ENCODE results near the gene DNAH1.
"Not testable (repeated sequence)": the region's sequence is repeated elsewhere in the genome, so short reads cannot be mapped to it uniquely, and the experiment has no call there.

The DNAH1 gene

DNA sequence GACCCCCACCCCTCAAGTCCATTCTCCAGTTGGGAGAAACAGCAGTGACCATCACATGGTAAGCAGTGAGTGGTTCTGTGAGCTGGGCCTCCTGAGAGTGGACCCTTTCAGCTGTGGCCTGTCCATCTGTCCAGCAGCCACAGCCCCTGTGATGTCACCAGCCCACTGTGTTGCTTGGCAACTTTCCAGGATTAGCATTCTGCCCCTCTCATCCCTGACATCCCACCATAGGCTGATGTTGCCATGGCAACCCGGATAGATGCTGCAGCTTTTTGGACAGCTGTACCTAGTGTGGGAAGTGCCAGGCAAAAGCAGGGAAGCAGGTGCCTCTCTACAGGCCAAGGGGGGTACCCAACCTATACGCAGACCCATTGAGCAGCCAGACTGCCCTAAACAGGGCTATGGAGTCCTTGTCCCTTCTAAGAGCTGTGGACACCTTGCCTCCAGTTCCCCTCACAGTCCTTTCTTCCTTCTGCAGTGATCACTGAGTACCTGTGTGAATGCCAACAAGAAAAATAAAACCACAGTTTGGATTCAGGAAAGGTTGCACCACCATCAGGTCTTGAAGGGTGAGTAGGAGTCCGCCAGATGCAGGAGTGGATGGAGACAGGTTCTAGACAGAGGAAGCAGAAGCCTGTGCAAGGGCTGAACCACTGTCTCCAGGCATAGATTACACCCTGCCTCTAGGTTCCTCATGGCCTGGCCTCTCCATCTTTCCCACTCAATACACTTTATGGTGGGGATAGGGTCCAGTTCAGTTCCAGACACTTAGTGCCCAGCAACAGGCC, at the start of gene DNAH1:
DNAH1 (plus strand) TSS at position 343 of the 788 bp plus-strand sequence. CDS start 6,124 bp downstream, outside the sequence.
- Histone ChIP-seq H3K9ac (ENCODE audit: low read depth, low read length) (no peak within 1 kb of the TSS), H3K36me3 (ENCODE audit: control insufficient read depth, insufficient read depth, low read length) (no peaks in the 10 kb centered on the region), H3K4me1 (ENCODE audit: control insufficient read depth, insufficient read depth, low read length) (no peaks in the 10 kb centered on the region), H3K9me3 (ENCODE audit: control insufficient read depth, insufficient read depth, low read length) (no peaks in the 10 kb centered on the region), H3K27me3 (ENCODE audit: control insufficient read depth, insufficient read depth, low read length) (peaks cover 11% of the 10 kb centered on the region), H3K27ac (ENCODE audit: low read depth, low read length) (no peak within 1 kb of the TSS), H3K4me3 (ENCODE audit: low read depth, low read length) (peak within 1 kb of the TSS; percentile 51)

DNA sequence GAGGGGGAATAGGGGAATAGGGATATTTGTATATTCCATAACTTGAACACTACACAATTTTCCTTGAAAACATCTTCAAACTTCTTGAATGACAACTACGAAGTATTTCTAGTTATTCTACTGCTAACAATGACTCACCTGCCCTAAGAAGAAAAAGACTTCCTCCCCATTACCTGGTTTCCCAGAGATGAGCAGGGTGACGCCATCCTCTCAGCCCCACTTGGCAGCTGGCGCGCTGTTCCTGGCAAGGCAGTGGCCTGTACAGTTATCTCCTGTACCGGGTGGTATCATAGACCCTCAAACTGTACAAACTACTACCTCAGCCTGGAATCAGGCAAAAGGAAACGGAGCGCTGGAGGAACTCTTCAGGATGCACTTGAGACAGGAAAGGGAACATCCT, 48.1 kb upstream of the DNAH1 start:
- Histone ChIP-seq H3K27ac (ENCODE audit: low read depth, low read length) (no peak overlapping the region), H3K9me3 (ENCODE audit: control insufficient read depth, insufficient read depth, low read length) (no peaks in the 10 kb centered on the region), H3K36me3 (ENCODE audit: control insufficient read depth, insufficient read depth, low read length) (peaks cover 93% of the 10 kb centered on the region), H3K27me3 (ENCODE audit: control insufficient read depth, insufficient read depth, low read length) (no peaks in the 10 kb centered on the region), H3K4me1 (ENCODE audit: control insufficient read depth, insufficient read depth, low read length) (no peaks in the 10 kb centered on the region), H3K4me3 (ENCODE audit: low read depth, low read length) (no peak overlapping the region), H3K9ac (ENCODE audit: low read depth, low read length) (no peak overlapping the region)

DNA sequence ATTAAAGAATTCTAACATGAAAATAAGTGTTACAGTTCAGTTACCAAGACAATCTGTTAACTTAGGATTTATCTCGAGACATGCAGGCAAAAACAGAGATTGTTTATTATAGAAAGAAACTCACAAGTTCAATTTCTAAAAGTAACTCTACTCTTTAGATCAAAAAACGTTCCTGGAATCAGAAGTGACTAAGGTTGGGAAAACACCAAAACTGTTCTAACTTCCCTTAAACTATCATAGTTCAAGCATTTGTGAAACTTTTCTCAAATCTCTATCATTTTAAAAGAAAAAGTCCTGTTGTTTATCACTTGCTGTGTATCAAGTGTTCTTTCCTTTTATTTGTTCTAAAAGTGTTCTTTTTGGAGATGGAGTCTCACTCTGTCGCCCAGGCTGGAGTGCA, 46.3 kb upstream of the DNAH1 start:
- H3K36me3 ChIP-seq (ENCODE audit: control insufficient read depth, insufficient read depth, low read length), result peaks cover 89% of the 10 kb centered on the region
- H3K4me3 ChIP-seq (ENCODE audit: low read depth, low read length), result no peak overlapping the region

DNA sequence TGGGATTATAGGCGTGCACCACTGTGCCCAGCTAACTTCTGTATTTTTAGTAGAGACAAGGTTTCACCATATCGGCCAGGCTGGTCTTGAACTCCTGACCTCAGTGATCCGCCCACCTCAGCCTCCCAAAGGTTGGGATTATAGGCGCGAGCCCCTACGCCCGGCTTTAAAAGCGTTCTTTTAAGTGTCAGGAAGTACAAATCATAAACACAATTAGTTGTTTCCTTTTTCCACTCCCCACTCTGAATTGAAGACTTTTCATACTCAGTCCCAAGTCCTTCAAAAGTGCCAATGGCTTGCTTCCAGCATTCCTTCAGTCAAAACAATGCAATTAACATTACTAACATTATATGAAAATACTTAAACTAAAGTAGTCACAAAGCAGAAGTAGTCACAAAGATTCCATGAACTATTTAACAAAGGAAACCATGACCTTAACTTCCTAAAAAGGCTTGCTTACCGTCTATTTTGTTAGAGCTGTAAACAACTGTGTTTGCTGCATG, 45.8 kb upstream of the DNAH1 start:
- Histone ChIP-seq H3K36me3 (ENCODE audit: control insufficient read depth, insufficient read depth, low read length) (peaks cover 83% of the 10 kb centered on the region), H3K27me3 (ENCODE audit: control insufficient read depth, insufficient read depth, low read length) (no peaks in the 10 kb centered on the region), H3K4me3 (ENCODE audit: low read depth, low read length) (no peak overlapping the region), H3K4me1 (ENCODE audit: control insufficient read depth, insufficient read depth, low read length) (no peaks in the 10 kb centered on the region), H3K27ac (ENCODE audit: low read depth, low read length) (no peak overlapping the region), H3K9ac (ENCODE audit: low read depth, low read length) (no peak overlapping the region), H3K9me3 (ENCODE audit: control insufficient read depth, insufficient read depth, low read length) (no peaks in the 10 kb centered on the region)

More for the DNA sequence above, 46.3 kb upstream of the DNAH1 start:
- Histone ChIP-seq H3K9me3 (ENCODE audit: control insufficient read depth, insufficient read depth, low read length) (no peaks in the 10 kb centered on the region), H3K27ac (ENCODE audit: low read depth, low read length) (no peak overlapping the region), H3K9ac (ENCODE audit: low read depth, low read length) (no peak overlapping the region), H3K4me1 (ENCODE audit: control insufficient read depth, insufficient read depth, low read length) (no peaks in the 10 kb centered on the region), H3K27me3 (ENCODE audit: control insufficient read depth, insufficient read depth, low read length) (no peaks in the 10 kb centered on the region)

DNA sequence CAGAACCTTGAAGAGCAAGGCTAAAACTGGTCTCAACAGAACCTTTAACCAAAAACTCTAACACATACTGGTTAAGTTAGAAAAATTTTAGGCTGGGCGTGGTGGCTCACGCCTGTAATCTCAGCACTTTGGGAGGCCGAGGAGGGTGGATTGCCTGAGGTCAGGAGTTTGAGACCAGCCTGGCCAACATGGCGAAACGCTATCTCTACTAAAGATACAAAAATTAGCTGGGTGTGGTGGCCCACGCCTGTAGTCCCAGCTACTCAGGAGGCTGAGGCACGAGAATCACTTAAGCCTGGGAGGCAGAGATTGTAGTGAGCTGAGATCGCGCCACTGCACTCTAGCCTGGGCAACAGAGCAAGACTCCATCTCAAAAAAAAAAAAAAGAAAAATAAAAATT, 43.9 kb upstream of the DNAH1 start:
- H3K27ac ChIP-seq (ENCODE audit: low read depth, low read length); H3K9ac ChIP-seq (ENCODE audit: low read depth, low read length); H3K4me3 ChIP-seq (ENCODE audit: low read depth, low read length); H3K27me3 ChIP-seq (ENCODE audit: control insufficient read depth, insufficient read depth, low read length); H3K4me1 ChIP-seq (ENCODE audit: control insufficient read depth, insufficient read depth, low read length); H3K9me3 ChIP-seq (ENCODE audit: control insufficient read depth, insufficient read depth, low read length): not testable (repeated sequence)
- H3K36me3 ChIP-seq (ENCODE audit: control insufficient read depth, insufficient read depth, low read length), result peaks cover 65% of the 10 kb centered on the region

DNA sequence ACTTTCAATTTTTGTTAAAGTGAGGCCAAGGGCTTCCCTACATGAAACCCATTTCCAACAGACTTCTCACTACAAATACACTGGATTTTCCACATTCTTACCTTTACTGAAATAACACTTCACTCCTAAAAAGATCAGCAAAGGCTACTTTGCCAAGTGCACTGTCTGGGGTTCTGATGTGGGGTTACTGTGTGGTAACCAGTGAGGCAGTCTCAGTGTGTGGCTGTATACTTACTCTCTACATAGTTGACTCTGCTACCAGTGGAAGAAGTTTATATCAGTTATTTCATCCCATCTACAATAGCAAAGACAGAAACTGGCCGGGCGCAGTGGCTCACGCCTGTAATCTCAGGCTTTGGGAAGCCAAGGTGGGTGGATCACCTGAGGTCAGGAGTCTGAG, 43.3 kb upstream of the DNAH1 start:
- Histone ChIP-seq H3K36me3 (ENCODE audit: control insufficient read depth, insufficient read depth, low read length) (peaks cover 58% of the 10 kb centered on the region), H3K4me3 (ENCODE audit: low read depth, low read length) (no peak overlapping the region), H3K4me1 (ENCODE audit: control insufficient read depth, insufficient read depth, low read length) (no peaks in the 10 kb centered on the region), H3K27me3 (ENCODE audit: control insufficient read depth, insufficient read depth, low read length) (no peaks in the 10 kb centered on the region), H3K9ac (ENCODE audit: low read depth, low read length) (no peak overlapping the region), H3K27ac (ENCODE audit: low read depth, low read length) (no peak overlapping the region), H3K9me3 (ENCODE audit: control insufficient read depth, insufficient read depth, low read length) (no peaks in the 10 kb centered on the region)

DNA sequence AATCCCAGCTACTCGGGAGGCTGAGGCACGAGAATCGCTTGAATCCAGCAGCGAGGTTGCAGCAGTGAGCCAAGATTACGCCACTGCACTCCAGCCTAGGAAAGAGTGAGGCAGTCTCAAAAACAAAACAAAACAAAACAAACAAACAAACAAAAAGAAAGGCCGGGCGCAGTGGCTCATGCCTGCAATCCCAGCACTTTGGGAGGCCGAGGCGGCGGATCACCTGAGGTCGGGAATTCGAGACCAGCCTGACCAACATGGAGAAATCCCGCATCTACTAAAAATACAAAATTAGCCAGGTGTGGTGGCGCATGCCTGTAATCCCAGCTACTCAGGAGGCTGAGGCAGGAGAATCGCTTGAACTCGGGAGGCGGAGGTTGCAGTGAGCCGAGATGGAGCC, 41.3 kb upstream of the DNAH1 start:
- not testable (repeated sequence) for H3K9me3 ChIP-seq (ENCODE audit: control insufficient read depth, insufficient read depth, low read length); H3K4me1 ChIP-seq (ENCODE audit: control insufficient read depth, insufficient read depth, low read length); H3K27ac ChIP-seq (ENCODE audit: low read depth, low read length); H3K4me3 ChIP-seq (ENCODE audit: low read depth, low read length); H3K9ac ChIP-seq (ENCODE audit: low read depth, low read length); H3K27me3 ChIP-seq (ENCODE audit: control insufficient read depth, insufficient read depth, low read length)
- H3K36me3 ChIP-seq (ENCODE audit: control insufficient read depth, insufficient read depth, low read length), result peaks cover 40% of the 10 kb centered on the region

DNA sequence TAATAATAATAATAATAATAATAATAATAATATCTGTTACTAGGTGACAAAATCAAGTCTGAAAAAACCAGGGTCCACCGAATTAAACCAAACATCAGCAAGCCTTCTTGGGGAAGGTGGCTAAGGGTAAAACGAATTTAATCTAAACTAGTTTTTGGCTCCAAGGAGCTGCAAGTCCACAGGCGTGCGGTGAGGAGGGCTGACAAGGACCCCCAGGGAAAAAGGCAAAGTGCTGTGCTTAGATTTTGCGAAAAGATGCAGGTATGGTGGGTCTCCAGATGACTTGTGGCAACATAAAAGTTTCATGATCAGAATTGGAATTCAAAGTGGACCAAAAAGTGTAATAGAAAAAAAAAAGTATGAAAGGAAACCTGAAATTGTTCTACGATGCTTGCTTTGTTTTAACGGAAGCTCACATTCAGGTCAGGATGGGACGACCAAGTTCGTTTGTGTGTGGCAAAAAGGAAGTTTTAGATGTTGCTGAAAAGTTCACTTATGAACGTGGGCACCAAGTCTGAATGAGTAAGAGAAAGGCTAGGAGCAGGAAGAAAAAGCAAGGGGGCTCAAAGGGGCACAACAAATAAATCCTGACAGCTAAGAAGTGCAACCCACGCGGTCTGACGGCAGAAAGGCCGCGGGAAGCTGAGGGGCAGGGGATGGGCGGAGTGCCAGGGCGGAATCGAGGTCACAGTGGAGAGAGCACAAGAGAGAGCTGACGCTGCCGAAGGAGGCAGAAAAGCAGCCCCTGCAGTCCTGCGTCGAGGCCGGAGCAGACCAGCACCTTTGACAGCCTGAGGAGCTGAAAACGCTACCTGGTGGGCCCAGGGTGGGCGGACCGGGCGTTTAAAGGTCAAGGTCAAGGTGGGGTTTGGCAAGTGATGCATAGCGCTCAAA, 38.8 kb upstream of the DNAH1 start:
- Histone ChIP-seq H3K27ac (ENCODE audit: low read depth, low read length) (peak overlapping the region; percentile 94), H3K4me1 (ENCODE audit: control insufficient read depth, insufficient read depth, low read length) (0 out of 2 replicates have a peak, but pooled peaks cover 8% of the 10 kb centered on the region), H3K27me3 (ENCODE audit: control insufficient read depth, insufficient read depth, low read length) (no peaks in the 10 kb centered on the region), H3K4me3 (ENCODE audit: low read depth, low read length) (peak overlapping the region; percentile 100), H3K9ac (ENCODE audit: low read depth, low read length) (peak overlapping the region; percentile 99), H3K36me3 (ENCODE audit: control insufficient read depth, insufficient read depth, low read length) (peaks cover 27% of the 10 kb centered on the region), H3K9me3 (ENCODE audit: control insufficient read depth, insufficient read depth, low read length) (no peaks in the 10 kb centered on the region)

DNA sequence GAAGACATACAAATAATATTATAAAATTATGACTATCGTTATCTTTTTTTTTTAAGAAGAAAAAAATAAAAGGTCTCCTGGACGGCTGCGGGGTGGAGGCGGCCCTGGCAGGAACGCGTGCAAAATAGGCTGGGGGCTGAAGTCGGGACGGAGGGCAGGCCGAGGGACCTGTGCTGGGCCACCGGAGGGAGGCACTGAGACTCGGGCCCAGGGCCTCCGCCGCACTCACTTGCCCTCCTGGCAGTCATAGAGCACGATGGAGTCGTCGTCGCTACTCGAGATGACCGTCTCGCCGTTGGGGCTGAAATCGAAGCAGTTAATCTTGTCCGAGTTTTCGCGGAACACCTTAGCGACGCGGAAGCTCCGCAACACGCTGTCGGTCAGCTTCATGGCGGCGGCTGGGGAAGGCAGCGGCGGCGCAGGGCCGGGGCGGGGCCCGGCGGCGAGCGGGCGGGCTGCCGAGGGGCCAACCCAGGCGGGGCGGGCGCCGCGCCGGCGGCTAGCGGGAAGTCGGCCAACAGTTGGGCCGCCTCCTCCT, 38.1 kb upstream of the DNAH1 start:
- H3K4me3 ChIP-seq (ENCODE audit: low read depth, low read length), result peak overlapping the region; percentile 100
- H3K36me3 ChIP-seq (ENCODE audit: control insufficient read depth, insufficient read depth, low read length), result peaks cover 20% of the 10 kb centered on the region
- H3K27ac ChIP-seq (ENCODE audit: low read depth, low read length), result peak overlapping the region; percentile 94
- no peaks in the 10 kb centered on the region for H3K9me3 ChIP-seq (ENCODE audit: control insufficient read depth, insufficient read depth, low read length)
- H3K9ac ChIP-seq (ENCODE audit: low read depth, low read length), result peak overlapping the region; percentile 99
- H3K4me1 ChIP-seq (ENCODE audit: control insufficient read depth, insufficient read depth, low read length), result 0 out of 2 replicates have a peak, but pooled peaks cover 8% of the 10 kb centered on the region
- no peaks in the 10 kb centered on the region for H3K27me3 ChIP-seq (ENCODE audit: control insufficient read depth, insufficient read depth, low read length)

DNA sequence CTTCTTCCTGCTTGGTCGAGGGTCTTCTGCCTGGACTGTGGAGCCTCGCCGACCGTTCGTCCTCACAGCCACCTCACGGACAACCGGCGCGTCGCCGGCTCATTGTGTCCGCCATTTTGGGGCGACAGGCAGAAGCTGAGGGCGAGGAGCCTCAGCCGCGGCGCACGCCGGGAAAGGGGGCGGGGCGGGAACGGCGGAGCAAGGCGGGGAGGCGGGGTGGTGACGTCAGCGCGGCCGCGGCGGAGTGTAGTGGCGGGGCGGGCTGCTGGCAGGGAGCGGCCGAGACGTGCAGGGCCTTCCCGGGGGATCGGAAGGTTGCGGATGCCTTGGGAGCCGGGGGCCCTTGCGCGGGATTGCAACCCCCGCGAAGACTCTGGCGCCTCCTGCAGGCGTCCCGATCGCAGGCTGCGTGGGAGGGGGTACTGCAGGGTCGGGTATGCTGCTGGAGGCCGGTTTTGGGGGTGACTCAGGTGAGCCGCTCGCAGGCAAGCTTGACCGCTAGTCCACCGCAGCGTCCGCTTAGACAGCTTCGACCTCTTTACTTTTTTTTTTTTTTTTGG, 37.5 kb upstream of the DNAH1 start, which contains the start of gene WDR82:
WDR82 (minus strand) TSS at position 140 of the 560 bp plus-strand sequence. CDS start 288 bp downstream, outside the sequence.
- Histone ChIP-seq H3K4me3 (ENCODE audit: low read depth, low read length) (peak within 1 kb of the TSS; percentile 100), H3K36me3 (ENCODE audit: control insufficient read depth, insufficient read depth, low read length) (peaks cover 17% of the 10 kb centered on the region; the same call in 1 of the 2 replicates), H3K27me3 (ENCODE audit: control insufficient read depth, insufficient read depth, low read length) (no peaks in the 10 kb centered on the region), H3K9me3 (ENCODE audit: control insufficient read depth, insufficient read depth, low read length) (no peaks in the 10 kb centered on the region), H3K27ac (ENCODE audit: low read depth, low read length) (peak within 1 kb of the TSS; percentile 94), H3K9ac (ENCODE audit: low read depth, low read length) (peak within 1 kb of the TSS; percentile 99), H3K4me1 (ENCODE audit: control insufficient read depth, insufficient read depth, low read length) (0 out of 2 replicates have a peak, but pooled peaks cover 8% of the 10 kb centered on the region)
